KMS-11 (cell line): ENCODE results near the gene TSPOAP1.

Experiments used
- H2AFZ ChIP-seq: fragments of 200-600 bp; sonication (generic); 2 replicates; pipeline ENCODE4 v1.6.1; 2016; ENCODE audit warnings: antibody characterized with exemption, mixed run types, low read depth
- H3K27ac ChIP-seq: fragments of 200-600 bp; sonication (generic); 2 replicates; pipeline ENCODE4 v1.6.1; 2016; ENCODE audit warnings: mild to moderate bottlenecking, mixed run types
- H3K27me3 ChIP-seq: fragments of 200-600 bp; sonication (generic); 2 replicates; pipeline ENCODE4 v1.6.1; 2017; ENCODE audit warnings: mild to moderate bottlenecking, low read depth, mixed run types, moderate library complexity; ENCODE audit not compliant: insufficient read depth
- H3K36me3 ChIP-seq: fragments of 200-600 bp; sonication (generic); 2 replicates; pipeline ENCODE4 v1.6.1; 2017; ENCODE audit warnings: mild to moderate bottlenecking, mixed run types; ENCODE audit not compliant: insufficient read depth
- H3K4me1 ChIP-seq: fragments of 200-600 bp; sonication (generic); 2 replicates; pipeline ENCODE4 v1.6.1; 2016; ENCODE audit warnings: mild to moderate bottlenecking, low read depth, mixed run types; ENCODE audit not compliant: poor library complexity, severe bottlenecking
- H3K4me2 ChIP-seq: fragments of 200-600 bp; sonication (generic); 2 replicates; pipeline ENCODE4 v1.7.0; 2016; ENCODE audit warnings: mild to moderate bottlenecking, mixed run types
- H3K4me3 ChIP-seq: fragments of 200-600 bp; sonication (generic); IDR thresholded peaks from 2 replicates; pipeline ENCODE4 v1.6.1; 2017; ENCODE audit warnings: low read depth, low read length, mixed read lengths; ENCODE audit not compliant: insufficient read depth
- H3K79me2 ChIP-seq: fragments of 200-600 bp; sonication (generic); 2 replicates; pipeline ENCODE4 v1.6.1; 2016; ENCODE audit warnings: low read depth, mixed run types; ENCODE audit not compliant: insufficient read depth
- H3K9ac ChIP-seq: fragments of 200-600 bp; sonication (generic); 2 replicates; pipeline ENCODE4 v1.6.1; 2016; ENCODE audit warnings: mild to moderate bottlenecking, mixed run types
- H4K20me1 ChIP-seq: fragments of 200-600 bp; sonication (generic); 2 replicates; pipeline ENCODE4 v1.6.1; 2016; ENCODE audit warnings: mild to moderate bottlenecking, mixed run types; ENCODE audit not compliant: insufficient read depth
- TF ChIP-seq, protein P1 (sequence below): fragments of 200-600 bp; sonication (generic); conservative IDR thresholded peaks from 2 replicates; pipeline ENCODE4 v1.6.1; 2017; ENCODE audit warnings: low read depth, mild to moderate bottlenecking, antibody characterized with exemption, low read length, moderate library complexity, mixed read lengths

TSPOAP1 gene

DNA sequence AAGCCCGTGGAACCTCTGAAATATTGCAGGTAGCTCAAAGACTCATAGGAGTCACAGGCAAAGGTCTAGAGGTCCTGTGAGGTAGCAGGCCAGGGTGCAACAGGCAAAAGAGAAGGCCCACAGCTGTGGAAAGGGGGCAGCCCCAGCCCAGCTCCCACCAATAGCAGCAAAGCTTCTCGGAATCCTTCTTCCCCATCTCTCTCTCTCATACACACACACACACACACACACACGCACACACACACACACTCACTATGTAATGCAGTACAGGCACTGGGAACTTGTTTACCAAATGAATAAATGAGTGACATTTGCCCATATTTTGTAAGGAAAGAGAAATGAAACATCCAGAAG is 40.2 kb upstream of the TSPOAP1 start:
- H2AFZ ChIP-seq: no peak overlapping the region
- H3K27me3 ChIP-seq: no peaks in the 10 kb centered on the region
- no peak overlapping the region for H3K4me2 ChIP-seq
- H3K9ac ChIP-seq: no peak overlapping the region
- H3K4me1 ChIP-seq: peaks cover 8% of the 10 kb centered on the region
- no peaks in the 10 kb centered on the region for H4K20me1 ChIP-seq
- no peaks in the 10 kb centered on the region for H3K79me2 ChIP-seq
- no peak overlapping the region for H3K4me3 ChIP-seq
- TF ChIP-seq, protein P1, sequence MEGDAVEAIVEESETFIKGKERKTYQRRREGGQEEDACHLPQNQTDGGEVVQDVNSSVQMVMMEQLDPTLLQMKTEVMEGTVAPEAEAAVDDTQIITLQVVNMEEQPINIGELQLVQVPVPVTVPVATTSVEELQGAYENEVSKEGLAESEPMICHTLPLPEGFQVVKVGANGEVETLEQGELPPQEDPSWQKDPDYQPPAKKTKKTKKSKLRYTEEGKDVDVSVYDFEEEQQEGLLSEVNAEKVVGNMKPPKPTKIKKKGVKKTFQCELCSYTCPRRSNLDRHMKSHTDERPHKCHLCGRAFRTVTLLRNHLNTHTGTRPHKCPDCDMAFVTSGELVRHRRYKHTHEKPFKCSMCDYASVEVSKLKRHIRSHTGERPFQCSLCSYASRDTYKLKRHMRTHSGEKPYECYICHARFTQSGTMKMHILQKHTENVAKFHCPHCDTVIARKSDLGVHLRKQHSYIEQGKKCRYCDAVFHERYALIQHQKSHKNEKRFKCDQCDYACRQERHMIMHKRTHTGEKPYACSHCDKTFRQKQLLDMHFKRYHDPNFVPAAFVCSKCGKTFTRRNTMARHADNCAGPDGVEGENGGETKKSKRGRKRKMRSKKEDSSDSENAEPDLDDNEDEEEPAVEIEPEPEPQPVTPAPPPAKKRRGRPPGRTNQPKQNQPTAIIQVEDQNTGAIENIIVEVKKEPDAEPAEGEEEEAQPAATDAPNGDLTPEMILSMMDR: no peak
- H3K36me3 ChIP-seq: no peaks in the 10 kb centered on the region
- H3K27ac ChIP-seq: no peak overlapping the region

DNA sequence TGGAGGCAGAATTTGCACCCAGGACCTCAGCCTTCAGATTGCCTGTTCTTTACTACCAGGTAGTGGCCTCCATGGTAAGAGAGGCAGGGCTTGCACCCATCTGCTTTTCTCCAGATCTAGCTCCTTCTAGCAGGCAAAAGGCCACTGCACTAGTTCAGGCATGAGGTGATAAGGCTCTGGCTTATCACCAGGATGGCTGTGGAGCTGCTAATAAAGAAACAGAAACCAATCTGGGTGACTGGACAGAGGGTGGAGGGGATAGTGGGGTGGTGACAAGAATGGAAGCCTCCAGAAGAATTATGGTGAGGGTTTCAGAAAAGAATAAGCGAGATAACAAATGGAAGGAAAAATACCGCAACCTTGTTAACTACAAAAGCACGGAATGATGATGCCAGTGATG is 38.9 kb upstream of the TSPOAP1 start:
- Histone ChIP-seq H2AFZ (no peak overlapping the region), H3K27ac (no peak overlapping the region), H3K36me3 (no peaks in the 10 kb centered on the region), H3K4me1 (peaks cover 8% of the 10 kb centered on the region), H3K9ac (no peak overlapping the region), H3K4me3 (no peak overlapping the region), H3K27me3 (no peaks in the 10 kb centered on the region), H3K79me2 (no peaks in the 10 kb centered on the region), H3K4me2 (no peak overlapping the region), H4K20me1 (no peaks in the 10 kb centered on the region)
- TF ChIP-seq, protein P1: no peak

DNA sequence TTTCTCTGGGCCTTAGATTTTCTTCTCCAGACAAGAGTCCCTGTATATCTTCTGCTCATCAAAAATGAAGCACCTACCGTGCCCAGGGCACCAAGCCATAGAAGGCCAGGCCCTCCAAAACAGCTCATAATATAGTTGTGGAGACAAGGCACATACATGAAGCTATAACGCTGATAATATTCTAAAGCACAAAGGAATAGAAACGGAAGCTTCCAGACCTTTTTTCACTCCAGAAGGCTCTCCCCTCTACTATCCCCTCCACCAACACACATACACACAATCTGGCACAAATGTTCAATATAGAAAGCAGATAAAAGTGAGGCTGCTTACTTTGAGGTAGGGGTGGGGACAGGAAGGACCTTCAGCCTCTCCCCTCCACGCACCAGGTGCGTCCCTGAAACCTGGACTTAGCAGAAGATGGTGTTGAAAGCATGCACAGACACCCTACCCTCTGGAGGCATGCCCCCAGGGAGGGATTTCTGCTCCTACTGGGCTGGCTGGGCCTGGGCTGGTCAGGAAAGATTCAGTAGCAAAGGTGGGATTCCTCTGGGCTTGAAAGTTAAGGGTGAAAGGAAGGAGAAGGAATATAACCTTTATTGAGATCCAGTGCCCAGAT is 37.5 kb upstream of the TSPOAP1 start:
- H4K20me1 ChIP-seq: no peaks in the 10 kb centered on the region
- H3K27ac ChIP-seq: no peak overlapping the region
- no peak overlapping the region for H3K4me3 ChIP-seq

GRCh38 chr17:58365185-58365979 is 36.8 kb upstream of the TSPOAP1 start:
- TF ChIP-seq, protein P1: no peak
- Histone ChIP-seq H3K79me2 (no peaks in the 10 kb centered on the region), H3K4me1 (peaks cover 8% of the 10 kb centered on the region), H2AFZ (no peak overlapping the region), H3K36me3 (no peaks in the 10 kb centered on the region), H4K20me1 (no peaks in the 10 kb centered on the region), H3K4me3 (no peak overlapping the region), H3K27me3 (no peaks in the 10 kb centered on the region), H3K9ac (no peak overlapping the region), H3K27ac (no peak overlapping the region), H3K4me2 (no peak overlapping the region)

More for the DNA sequence above, 37.5 kb upstream of the TSPOAP1 start:
- no peaks in the 10 kb centered on the region for H3K36me3 ChIP-seq
- peaks cover 8% of the 10 kb centered on the region for H3K4me1 ChIP-seq
- H3K27me3 ChIP-seq: no peaks in the 10 kb centered on the region
- TF ChIP-seq, protein P1: no peak
- H2AFZ ChIP-seq: no peak overlapping the region
- H3K9ac ChIP-seq: no peak overlapping the region
- no peak overlapping the region for H3K4me2 ChIP-seq
- no peaks in the 10 kb centered on the region for H3K79me2 ChIP-seq
